Glutamatergic neuron (in vitro differentiated cells): ENCODE data around the gene TIAM2. TPM values are rescaled to one million over a fixed set of nuclear protein-coding genes. Genes with fewer than 3 reads are reported as not detected.

Source experiments
- DNase-seq: peaks from one replicate; pipeline ENCODE4 v3.0.0; 2022
- H3K27ac Mint-ChIP-seq: one replicate; pipeline ENCODE4 v1.8.0; 2020; ENCODE audit warnings: mild to moderate bottlenecking, mixed read lengths, inconsistent platforms; ENCODE audit not compliant: unreplicated experiment
- H3K27me3 Mint-ChIP-seq: one replicate; pipeline ENCODE4 v1.8.0; 2020; ENCODE audit warnings: mild to moderate bottlenecking, moderate library complexity, mixed read lengths, inconsistent platforms; ENCODE audit not compliant: unreplicated experiment
- H3K36me3 Mint-ChIP-seq: one replicate; pipeline ENCODE4 v1.8.0; 2020; ENCODE audit warnings: mild to moderate bottlenecking, mixed read lengths, inconsistent platforms; ENCODE audit not compliant: unreplicated experiment
- H3K4me1 Mint-ChIP-seq: one replicate; pipeline ENCODE4 v1.8.0; 2020; ENCODE audit warnings: mild to moderate bottlenecking, low read depth, mixed read lengths, inconsistent platforms; ENCODE audit not compliant: unreplicated experiment
- H3K4me3 Mint-ChIP-seq: one replicate; pipeline ENCODE4 v1.8.0; 2020; ENCODE audit warnings: mild to moderate bottlenecking, mixed read lengths, inconsistent platforms; ENCODE audit not compliant: unreplicated experiment
- H3K9me3 Mint-ChIP-seq: one replicate; pipeline ENCODE4 v1.8.0; 2020; ENCODE audit warnings: mild to moderate bottlenecking, moderate library complexity, mixed read lengths, inconsistent platforms; ENCODE audit not compliant: unreplicated experiment
- CTCF ChIP-seq: fragments of 200-600 bp; sonication (generic); IDR thresholded peaks from one replicate; pipeline ENCODE4 v1.5.0; 2021; ENCODE audit not compliant: partially characterized antibody, unreplicated experiment
- total RNA-seq: library from RNA; stranded (reverse); fragmentation: NEBNext Ultra II Directional; extraction: Animal tissue kit (Norgen Biotek cat#: 25700); gene quantifications from one replicate; pipeline ENCODE4 v1.2.1, GENCODE V29; 2021; ENCODE audit not compliant: unreplicated experiment

The TIAM2 gene
- total RNA-seq, 1 donor from 2014 or later, result 113 TPM

- Mint-ChIP-seq H3K27me3 (peaks cover 14% of the 10 kb centered on the region), H3K27ac (no peak overlapping the region), H3K9me3 (peaks cover 6% of the 10 kb centered on the region), H3K36me3 (peaks cover 21% of the 10 kb centered on the region), H3K4me3 (no peak overlapping the region), H3K4me1 (peaks cover 16% of the 10 kb centered on the region)
- no peak for TF ChIP-seq CTCF
- DNase-seq, result no peak
Measured at GRCh38 chr6:155197932-155198331, 202.8 kb downstream of the TIAM2 start.

- Mint-ChIP-seq H3K36me3 (peaks cover 10% of the 10 kb centered on the region), H3K4me3 (no peak overlapping the region), H3K27me3 (peaks cover 5% of the 10 kb centered on the region), H3K27ac (no peak overlapping the region), H3K4me1 (peaks cover 10% of the 10 kb centered on the region), H3K9me3 (peaks cover 4% of the 10 kb centered on the region)
- no peak for DNase-seq
- no peak for TF ChIP-seq CTCF
Measured at GRCh38 chr6:155200012-155200411, 204.9 kb downstream of the TIAM2 start.

GRCh38 chr6:155201461-155202226, 206.5 kb downstream of the TIAM2 start:
- Mint-ChIP-seq H3K27me3 (no peaks in the 10 kb centered on the region), H3K4me1 (peaks cover 3% of the 10 kb centered on the region), H3K27ac (no peak overlapping the region), H3K4me3 (no peak overlapping the region), H3K9me3 (no peaks in the 10 kb centered on the region), H3K36me3 (peaks cover 4% of the 10 kb centered on the region)
- TF ChIP-seq CTCF, result no peak
- no peak for DNase-seq

GRCh38 chr6:155207223-155207622, 212.1 kb downstream of the TIAM2 start:
- Mint-ChIP-seq H3K36me3 (peaks cover 3% of the 10 kb centered on the region), H3K27ac (no peak overlapping the region), H3K27me3 (no peaks in the 10 kb centered on the region), H3K4me1 (peaks cover 22% of the 10 kb centered on the region), H3K4me3 (no peak overlapping the region), H3K9me3 (peaks cover 11% of the 10 kb centered on the region)
- TF ChIP-seq CTCF, result no peak
- no peak for DNase-seq

- Mint-ChIP-seq H3K36me3 (peaks cover 8% of the 10 kb centered on the region), H3K27me3 (no peaks in the 10 kb centered on the region), H3K4me3 (no peak overlapping the region), H3K9me3 (peaks cover 13% of the 10 kb centered on the region), H3K4me1 (peaks cover 34% of the 10 kb centered on the region), H3K27ac (no peak overlapping the region)
- no peak for TF ChIP-seq CTCF
- no peak for DNase-seq
Measured at GRCh38 chr6:155212106-155212505, 217.0 kb downstream of the TIAM2 start.
